ENCODE data around the gene SIRT2.
"Not testable (repeated sequence)": the region's sequence is repeated elsewhere in the genome, so short reads cannot be mapped to it uniquely, and the experiment has no call there.

Gene SIRT2

DNA sequence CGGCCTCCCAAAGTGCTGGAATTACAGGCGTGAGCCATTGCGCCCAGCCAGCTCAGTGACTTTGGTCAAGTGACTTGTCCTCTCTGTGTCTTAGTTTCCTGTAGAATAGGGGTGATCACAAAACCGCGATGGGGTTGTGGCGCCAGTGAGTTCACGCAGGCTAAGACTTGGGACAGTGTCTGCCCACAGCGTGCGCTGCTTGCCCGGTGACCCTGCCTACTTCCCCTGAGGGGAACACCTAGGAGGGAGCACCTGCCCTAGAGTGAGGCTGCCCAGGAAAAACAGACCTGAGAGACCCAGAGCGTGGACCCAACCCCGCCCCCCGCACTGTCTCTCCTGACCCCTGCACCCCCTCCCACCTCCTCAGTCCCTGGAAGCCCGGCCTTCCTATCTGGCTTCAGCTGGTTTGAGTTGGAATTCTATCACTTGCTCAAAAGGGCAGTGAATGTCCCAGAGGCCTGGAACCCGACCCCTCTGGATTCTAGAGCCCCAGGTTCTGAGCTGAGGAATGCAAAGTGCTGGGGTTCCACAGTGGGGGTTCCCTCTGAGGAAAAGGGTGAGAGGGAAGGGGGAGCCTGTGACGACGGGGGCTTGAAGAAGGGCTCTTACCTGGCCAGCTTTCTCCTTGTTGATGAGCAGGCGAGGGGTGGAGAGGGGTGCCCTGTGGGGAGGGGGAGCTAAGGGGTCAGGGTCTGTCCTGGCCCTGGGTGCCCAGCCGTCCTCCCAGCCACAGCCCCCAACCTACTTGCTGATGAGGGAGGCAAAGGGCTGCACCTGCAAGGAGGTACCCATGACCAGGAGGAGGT lies 19.1 kb downstream of the SIRT2 start:
- Histone ChIP-seq H3K27me3 (ENCODE audit: control insufficient read depth in 2 of 2, insufficient read depth in 2 of 2, low read length in 2 of 2) (no peaks in the 10 kb centered on the region), H3K9ac (ENCODE audit: low read depth in 1 of 2, low read length in 2 of 2) (no peak overlapping the region), H3K36me3 (ENCODE audit: control insufficient read depth in 2 of 2, insufficient read depth in 2 of 2, low read length in 2 of 2) (peaks cover 0 to 6% of the 10 kb centered on the region in 2 donors), H3K27ac (ENCODE audit: low read depth in 2 of 2, low read length in 2 of 2) (no peak overlapping the region), H3K4me1 (ENCODE audit: control insufficient read depth in 2 of 2, insufficient read depth in 2 of 2, low read length in 2 of 2) (peaks cover 14 to 18% of the 10 kb centered on the region in 2 donors), H3K4me3 (ENCODE audit: low read length in 2 of 2) (no peak overlapping the region), H3K9me3 (ENCODE audit: control insufficient read depth in 2 of 2, low read length in 2 of 2) (no peaks in the 10 kb centered on the region)

GRCh38 chr19:38879400-38879751 lies 20.0 kb downstream of the SIRT2 start:
- Histone ChIP-seq H3K27ac (ENCODE audit: low read depth in 2 of 2, low read length in 2 of 2) (peak overlapping the region in 1 of 2 donors; percentile 83), H3K36me3 (ENCODE audit: control insufficient read depth in 2 of 2, insufficient read depth in 2 of 2, low read length in 2 of 2) (peaks cover 0 to 5% of the 10 kb centered on the region in 2 donors)

GRCh38 chr19:38878575-38879399 lies 20.6 kb downstream of the SIRT2 start:
- Histone ChIP-seq H3K36me3 (ENCODE audit: control insufficient read depth in 2 of 2, insufficient read depth in 2 of 2, low read length in 2 of 2) (peaks cover 0 to 5% of the 10 kb centered on the region in 2 donors), H3K4me3 (ENCODE audit: low read length in 2 of 2) (peak overlapping the region in 1 of 2 donors; percentile 57), H3K27ac (ENCODE audit: low read depth in 2 of 2, low read length in 2 of 2) (peak overlapping the region; percentile 74 to 83), H3K9me3 (ENCODE audit: control insufficient read depth in 2 of 2, low read length in 2 of 2) (no peaks in the 10 kb centered on the region), H3K27me3 (ENCODE audit: control insufficient read depth in 2 of 2, insufficient read depth in 2 of 2, low read length in 2 of 2) (no peaks in the 10 kb centered on the region), H3K9ac (ENCODE audit: low read depth in 1 of 2, low read length in 2 of 2) (peak overlapping the region; percentile 63 to 64), H3K4me1 (ENCODE audit: control insufficient read depth in 2 of 2, insufficient read depth in 2 of 2, low read length in 2 of 2) (peaks cover 14 to 18% of the 10 kb centered on the region in 2 donors)

More at GRCh38 chr19:38879400-38879751, 20.0 kb downstream of the SIRT2 start:
- Histone ChIP-seq H3K4me1 (ENCODE audit: control insufficient read depth in 2 of 2, insufficient read depth in 2 of 2, low read length in 2 of 2) (peaks cover 14 to 18% of the 10 kb centered on the region in 2 donors), H3K9me3 (ENCODE audit: control insufficient read depth in 2 of 2, low read length in 2 of 2) (no peaks in the 10 kb centered on the region), H3K27me3 (ENCODE audit: control insufficient read depth in 2 of 2, insufficient read depth in 2 of 2, low read length in 2 of 2) (no peaks in the 10 kb centered on the region), H3K4me3 (ENCODE audit: low read length in 2 of 2) (no peak overlapping the region), H3K9ac (ENCODE audit: low read depth in 1 of 2, low read length in 2 of 2) (no peak overlapping the region)

DNA sequence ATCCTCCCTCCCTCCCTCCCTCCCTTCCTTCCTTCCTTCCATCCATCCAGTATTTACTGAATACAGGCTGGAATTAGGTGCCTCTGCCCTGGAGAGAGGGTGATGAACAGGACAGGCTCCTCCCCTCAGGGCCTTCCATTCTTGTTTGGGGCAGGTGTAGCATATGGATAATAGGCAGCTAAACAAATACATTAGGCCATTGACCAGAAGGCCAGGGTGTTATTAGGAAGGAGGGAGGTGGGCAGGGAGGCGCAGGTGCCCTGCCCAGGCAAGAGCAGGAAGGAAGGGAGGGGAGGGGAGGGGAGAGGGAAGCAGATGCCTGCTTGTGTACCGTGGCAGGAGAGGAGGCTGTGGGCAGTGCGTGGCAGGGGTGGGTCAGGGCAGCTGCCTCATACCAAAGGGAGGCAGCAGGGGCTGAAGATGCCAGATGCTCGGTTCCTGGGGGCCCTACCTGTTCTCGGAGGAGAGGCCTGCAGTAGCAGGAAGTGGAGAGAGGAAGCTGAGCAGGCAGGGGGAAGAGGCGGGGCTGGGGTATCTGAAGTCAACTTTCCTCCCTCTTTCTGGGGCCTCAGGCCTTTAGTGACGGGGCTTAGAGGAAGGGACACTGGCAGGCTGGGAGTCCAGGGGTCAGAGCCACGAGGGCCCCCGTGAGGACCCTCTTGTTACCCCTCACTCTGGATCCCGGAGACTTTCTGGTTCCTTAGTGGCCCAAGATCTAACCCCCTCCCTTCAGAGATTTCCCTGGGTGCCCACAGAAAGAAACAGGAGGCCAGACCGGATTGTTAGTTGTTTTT lies 21.4 kb downstream of the SIRT2 start, which contains the start of gene RINL:
RINL (minus strand) TSS at position 495 of the 794 bp plus-strand sequence. CDS start 1,533 bp downstream, outside the sequence.
- Histone ChIP-seq H3K4me3 (ENCODE audit: low read length in 2 of 2) (peak within 1 kb of the TSS; percentile 39 to 57), H3K27ac (ENCODE audit: low read depth in 2 of 2, low read length in 2 of 2) (peak within 1 kb of the TSS; percentile 74 to 83), H3K9ac (ENCODE audit: low read depth in 1 of 2, low read length in 2 of 2) (peak within 1 kb of the TSS; percentile 63 to 64), H3K9me3 (ENCODE audit: control insufficient read depth in 2 of 2, low read length in 2 of 2) (no peaks in the 10 kb centered on the region), H3K27me3 (ENCODE audit: control insufficient read depth in 2 of 2, insufficient read depth in 2 of 2, low read length in 2 of 2) (no peaks in the 10 kb centered on the region), H3K36me3 (ENCODE audit: control insufficient read depth in 2 of 2, insufficient read depth in 2 of 2, low read length in 2 of 2) (peaks cover 0 to 3% of the 10 kb centered on the region in 2 donors), H3K4me1 (ENCODE audit: control insufficient read depth in 2 of 2, insufficient read depth in 2 of 2, low read length in 2 of 2) (peaks cover 14 to 18% of the 10 kb centered on the region in 2 donors)

GRCh38 chr19:38875656-38876395 lies 23.6 kb downstream of the SIRT2 start:
- Histone ChIP-seq H3K4me3 (ENCODE audit: low read length in 2 of 2) (no peak overlapping the region), H3K36me3 (ENCODE audit: control insufficient read depth in 2 of 2, insufficient read depth in 2 of 2, low read length in 2 of 2) (no peaks in the 10 kb centered on the region), H3K4me1 (ENCODE audit: control insufficient read depth in 2 of 2, insufficient read depth in 2 of 2, low read length in 2 of 2) (peaks cover 14 to 18% of the 10 kb centered on the region in 2 donors), H3K9me3 (ENCODE audit: control insufficient read depth in 2 of 2, low read length in 2 of 2) (no peaks in the 10 kb centered on the region), H3K9ac (ENCODE audit: low read depth in 1 of 2, low read length in 2 of 2) (no peak overlapping the region), H3K27ac (ENCODE audit: low read depth in 2 of 2, low read length in 2 of 2) (no peak overlapping the region), H3K27me3 (ENCODE audit: control insufficient read depth in 2 of 2, insufficient read depth in 2 of 2, low read length in 2 of 2) (no peaks in the 10 kb centered on the region)

DNA sequence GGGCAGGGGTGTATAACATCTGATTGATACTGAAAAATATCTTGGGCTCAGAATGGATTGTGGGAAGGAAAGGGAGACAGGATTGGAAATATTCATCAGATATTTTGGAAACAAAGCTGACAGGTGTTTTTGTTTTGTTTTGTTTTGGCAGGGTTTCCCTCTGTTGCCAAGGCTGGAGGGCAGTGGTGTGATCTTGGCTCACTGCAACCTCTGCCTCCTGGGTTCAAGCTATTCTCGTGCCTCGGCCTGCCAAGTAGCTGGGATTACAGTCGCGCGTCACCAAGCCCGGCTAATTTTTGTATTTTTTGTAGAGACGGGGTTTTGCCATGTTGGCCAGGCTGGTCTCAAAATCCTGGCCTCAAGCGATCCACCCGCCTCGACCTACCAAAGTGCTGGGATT lies 26.0 kb downstream of the SIRT2 start:
- H3K9ac ChIP-seq (ENCODE audit: low read depth in 1 of 2, low read length in 2 of 2); H3K27ac ChIP-seq (ENCODE audit: low read depth in 2 of 2, low read length in 2 of 2); H3K9me3 ChIP-seq (ENCODE audit: control insufficient read depth in 2 of 2, low read length in 2 of 2); H3K27me3 ChIP-seq (ENCODE audit: control insufficient read depth in 2 of 2, insufficient read depth in 2 of 2, low read length in 2 of 2); H3K36me3 ChIP-seq (ENCODE audit: control insufficient read depth in 2 of 2, insufficient read depth in 2 of 2, low read length in 2 of 2); H3K4me3 ChIP-seq (ENCODE audit: low read length in 2 of 2): not testable (repeated sequence)
- H3K4me1 ChIP-seq (ENCODE audit: control insufficient read depth in 2 of 2, insufficient read depth in 2 of 2, low read length in 2 of 2), result peaks cover 14 to 18% of the 10 kb centered on the region in 2 donors

DNA sequence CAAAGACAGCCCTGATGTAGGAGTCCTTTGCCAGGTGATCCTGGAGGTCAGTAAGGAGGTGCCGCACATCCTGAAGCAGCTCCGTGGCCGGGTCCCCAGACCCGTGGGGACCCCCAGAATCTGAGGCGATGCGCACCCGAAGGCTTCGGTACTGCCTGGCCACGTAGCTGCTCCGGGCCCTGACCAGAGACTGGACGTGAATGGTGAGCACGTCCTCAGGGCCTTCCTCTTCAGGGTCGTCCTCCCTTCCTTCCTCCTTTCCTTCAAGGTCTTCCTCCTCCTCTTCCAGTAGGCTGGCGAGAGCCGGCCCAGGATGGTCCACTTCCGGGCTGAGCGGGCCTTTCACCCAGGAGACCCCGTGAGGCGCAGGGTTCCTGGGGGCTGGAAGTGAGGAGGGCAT lies 28.8 kb downstream of the SIRT2 start:
- H3K36me3 ChIP-seq (ENCODE audit: control insufficient read depth in 2 of 2, insufficient read depth in 2 of 2, low read length in 2 of 2), result no peaks in the 10 kb centered on the region
- no peak overlapping the region for H3K27ac ChIP-seq (ENCODE audit: low read depth in 2 of 2, low read length in 2 of 2)
- H3K4me3 ChIP-seq (ENCODE audit: low read length in 2 of 2), result peak overlapping the region in 1 of 2 donors; percentile 77

DNA sequence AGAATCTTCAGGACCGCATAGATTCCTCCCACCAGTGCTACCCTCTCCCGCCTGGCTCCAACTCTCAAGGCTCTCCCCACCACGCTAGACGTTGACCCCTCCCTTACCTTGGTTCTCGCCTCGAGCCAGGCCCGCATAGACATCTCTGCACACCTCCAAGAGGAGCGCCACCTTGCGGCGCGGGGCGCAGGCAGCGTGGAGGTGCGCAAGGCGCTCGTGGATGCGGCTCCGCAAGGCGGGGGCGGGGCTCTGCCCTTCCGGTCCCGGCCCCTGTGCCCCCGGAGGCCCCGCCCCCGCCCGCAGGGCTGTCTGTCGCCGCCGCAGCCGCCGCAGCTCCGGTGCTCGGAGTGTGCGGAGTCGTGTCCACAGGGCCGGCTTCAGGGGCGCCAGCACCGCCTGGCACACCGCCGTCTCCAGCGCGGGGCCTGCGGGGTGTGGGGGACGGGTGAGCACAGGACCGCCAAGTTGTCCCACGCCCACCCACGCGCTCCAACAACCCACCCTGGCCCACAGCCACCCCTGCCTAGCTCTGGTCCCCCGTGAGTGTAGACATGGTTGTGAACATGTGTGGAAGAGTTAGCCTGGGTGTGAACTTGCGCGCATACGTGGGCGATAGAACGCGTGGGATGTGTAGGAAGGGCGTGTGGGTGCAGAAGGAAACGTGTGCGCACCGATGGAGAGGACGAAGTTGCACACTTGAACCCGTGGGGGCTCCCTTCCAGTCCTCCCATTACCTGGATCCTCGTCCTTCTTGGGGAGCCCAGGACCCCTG lies 29.4 kb downstream of the SIRT2 start:
- peak overlapping the region; percentile 52 to 77 for H3K4me3 ChIP-seq (ENCODE audit: low read length in 2 of 2)
- peaks cover 12% of the 10 kb centered on the region in 2 donors for H3K4me1 ChIP-seq (ENCODE audit: control insufficient read depth in 2 of 2, insufficient read depth in 2 of 2, low read length in 2 of 2)
- H3K27ac ChIP-seq (ENCODE audit: low read depth in 2 of 2, low read length in 2 of 2), result peak overlapping the region; percentile 39 to 61
- no peaks in the 10 kb centered on the region for H3K9me3 ChIP-seq (ENCODE audit: control insufficient read depth in 2 of 2, low read length in 2 of 2)
- no peaks in the 10 kb centered on the region for H3K36me3 ChIP-seq (ENCODE audit: control insufficient read depth in 2 of 2, insufficient read depth in 2 of 2, low read length in 2 of 2)
- H3K27me3 ChIP-seq (ENCODE audit: control insufficient read depth in 2 of 2, insufficient read depth in 2 of 2, low read length in 2 of 2), result no peaks in the 10 kb centered on the region
- peak overlapping the region; percentile 41 to 63 for H3K9ac ChIP-seq (ENCODE audit: low read depth in 1 of 2, low read length in 2 of 2)

More for the DNA sequence above, 28.8 kb downstream of the SIRT2 start:
- Histone ChIP-seq H3K9ac (ENCODE audit: low read depth in 1 of 2, low read length in 2 of 2) (peak overlapping the region in 1 of 2 donors; percentile 41), H3K27me3 (ENCODE audit: control insufficient read depth in 2 of 2, insufficient read depth in 2 of 2, low read length in 2 of 2) (no peaks in the 10 kb centered on the region), H3K9me3 (ENCODE audit: control insufficient read depth in 2 of 2, low read length in 2 of 2) (no peaks in the 10 kb centered on the region), H3K4me1 (ENCODE audit: control insufficient read depth in 2 of 2, insufficient read depth in 2 of 2, low read length in 2 of 2) (peaks cover 8% of the 10 kb centered on the region in 2 donors)
